GM12878 (cell line): ENCODE data around the gene GAREM1. TPM values are rescaled to one million over a fixed set of nuclear protein-coding genes. Genes with fewer than 3 reads are reported as not detected.

Source experiments
- ATAC-seq: fragments of 200-7000 bp; cut with Tn5 transposase; 3 replicates; pipeline ENCODE4 v1.9.1; 2020; ENCODE audit warnings: mild to moderate bottlenecking, moderate library complexity
- BruUV-seq: library from RNA; stranded (reverse); fragments of 400-500 nt; replicated peaks from 2 replicates; lab custom pipeline; 2021; lab: Mats Ljungman, UMichigan
- CTCF ChIA-PET: fragments of 300-600 bp; sonication (Branson Sonifier 250); formaldehyde crosslinking; extraction: SDS; loops from one replicate; lab custom pipeline; 2021; ENCODE audit warnings: inconsistent platforms; lab: Yijun Ruan, JAX
- POLR2A ChIA-PET: fragments of 350-600 bp; formaldehyde crosslinking; extraction: SDS; loops from one replicate; lab custom pipeline; 2021; ENCODE audit warnings: inconsistent platforms; lab: Charles Lee
- RAD21 ChIA-PET: fragments of 300-600 bp; sonication (Branson Sonifier 250); formaldehyde crosslinking; loops from one replicate; lab custom pipeline; 2023; ENCODE audit warnings: antibody characterized with exemption; ENCODE audit not compliant: unreplicated experiment; lab: Charles Lee
- SMC1A ChIA-PET: fragments of 300-600 bp; sonication (Branson Sonifier 250); formaldehyde crosslinking; loops from one replicate; lab custom pipeline; 2023; ENCODE audit not compliant: unreplicated experiment, uncharacterized antibody; lab: Charles Lee
- DNase-seq: peaks from one replicate; pipeline ENCODE4 v3.0.0-alpha.2; 2011; ENCODE audit warnings: low read depth, low spot score
- FAIRE-seq: peaks from 3 replicates; lab custom pipeline; 2011; peaks lifted over from hg19 to GRCh38; lab: Jason Lieb, UNC
- H2AFZ ChIP-seq: 2 replicates; pipeline ENCODE4 v1.6.0; 2011; ENCODE audit warnings: low read depth, low read length, control low read depth; ENCODE audit not compliant: control insufficient read depth
- H3K27ac ChIP-seq: 2 replicates; pipeline ENCODE4 v1.5.1; 2011; ENCODE audit warnings: control low read depth; ENCODE audit not compliant: control insufficient read depth, insufficient read depth
- H3K27me3 ChIP-seq, 2 experiments: replicated peaks in 1 of 2; 2 replicates each; pipeline versions ENCODE4 v1.6.0 to v1.6.1; 2011; ENCODE audit warnings: low read length in 1 of 2; ENCODE audit not compliant: control insufficient read depth in 2 of 2, insufficient read depth in 2 of 2
- H3K36me3 ChIP-seq, 2 experiments: 2 replicates each; pipeline ENCODE4 v1.5.1; 2011; ENCODE audit warnings: low read length in 1 of 2; ENCODE audit not compliant: control insufficient read depth in 2 of 2, insufficient read depth in 2 of 2
- H3K4me1 ChIP-seq: 2 replicates; pipeline ENCODE4 v1.6.1; 2011; ENCODE audit warnings: mild to moderate bottlenecking, low read length, moderate library complexity, mixed read lengths; ENCODE audit not compliant: control insufficient read depth, insufficient read depth
- H3K4me2 ChIP-seq: 2 replicates; pipeline ENCODE4 v1.6.0; 2011; ENCODE audit warnings: control low read depth; ENCODE audit not compliant: control insufficient read depth, insufficient read depth
- H3K4me3 ChIP-seq: fragments of 200-600 bp; sonication (generic); 2 replicates; pipeline ENCODE4 v1.5.1; 2016
- H3K79me2 ChIP-seq: 2 replicates; pipeline ENCODE4 v1.6.0; 2011; ENCODE audit warnings: low read length; ENCODE audit not compliant: control insufficient read depth, insufficient read depth
- H3K9ac ChIP-seq: 2 replicates; pipeline ENCODE4 v1.8.0; 2011; ENCODE audit warnings: low read length, control low read depth, mixed read lengths; ENCODE audit not compliant: control insufficient read depth, insufficient read depth
- H3K9me3 ChIP-seq: replicated peaks from 3 replicates; pipeline ENCODE4 v1.5.1; 2011; ENCODE audit warnings: mild to moderate bottlenecking, low read length; ENCODE audit not compliant: control insufficient read depth, insufficient read depth
- H4K20me1 ChIP-seq: 2 replicates; pipeline ENCODE4 v1.6.0; 2011; ENCODE audit not compliant: control insufficient read depth, insufficient read depth
- ASH2L ChIP-seq: fragments of 300-600, 200-600 bp; sonication (generic); IDR thresholded peaks from 2 replicates; pipeline ENCODE4 v1.6.1; 2017; ENCODE audit warnings: low read depth, mild to moderate bottlenecking, borderline replicate concordance
- BHLHE40 ChIP-seq, 2 experiments: fragments of 450-650 bp in 1 of 2; IDR thresholded peaks; 2 replicates each; pipeline ENCODE4 v1.6.1; 2011 to 2017; ENCODE audit warnings: low read depth in 2 of 2, borderline replicate concordance in 1 of 2, improper control_type of control experiment in 1 of 2, low read length in 1 of 2, mild to moderate bottlenecking in 1 of 2
- CEBPB ChIP-seq, 2 experiments: fragments of 150-350 bp in 1 of 2; IDR thresholded peaks; 2 replicates each; pipeline ENCODE4 v1.6.1; 2012 to 2014; ENCODE audit warnings: low read depth in 2 of 2, low read length in 2 of 2, borderline replicate concordance in 1 of 2, inconsistent platforms in 1 of 2
- EGR1 ChIP-seq, 2 experiments: IDR thresholded peaks; 1 replicate in 1 of 2; 2 replicates in 1 of 2; pipeline ENCODE4 v1.6.1; 2011 to 2012; ENCODE audit warnings: low read depth in 2 of 2, low read length in 2 of 2, borderline replicate concordance in 1 of 2, mild to moderate bottlenecking in 1 of 2, moderate library complexity in 1 of 2
- HDAC6 ChIP-seq: fragments of 200-600 bp; sonication (generic); IDR thresholded peaks from one replicate; pipeline ENCODE4 v1.8.0; 2017; ENCODE audit warnings: antibody characterized with exemption; ENCODE audit not compliant: unreplicated experiment
- MTA2 ChIP-seq: fragments of 450-650 bp; IDR thresholded peaks from 2 replicates; pipeline ENCODE4 v1.6.1; 2016; ENCODE audit warnings: low read depth, mild to moderate bottlenecking, moderate library complexity
- NBN ChIP-seq: fragments of 450-650 bp; IDR thresholded peaks from 2 replicates; pipeline ENCODE4 v1.6.1; 2016
- SMARCA5 ChIP-seq: fragments of 450-650 bp; IDR thresholded peaks from 2 replicates; pipeline ENCODE4 v1.6.1; 2017; ENCODE audit warnings: mild to moderate bottlenecking
- WGBS: methylation state at CpG from one replicate; pipeline ENCODE4 v1.1.6; 2016; ENCODE audit warnings: low lambda C conversion rate; ENCODE audit not compliant: insufficient replicate concordance, insufficient coverage; ENCODE audit errors: missing lambda C conversion rate; 5-methylcytosine and 5-hydroxymethylcytosine counted together
- in situ Hi-C: fragments of 300-500 bp; cut with MboI; formaldehyde crosslinking; loops from 9 replicates; pipeline ENCODE4 v1.14.3; 2018; ENCODE audit warnings: mixed read lengths
- intact Hi-C: fragments of 100-400 bp; cut with micrococcal nuclease; formaldehyde crosslinking; loops from one replicate; pipeline ENCODE4 v1.14.2; 2022; ENCODE audit not compliant: unreplicated experiment
- polyA plus RNA-seq, 11 experiments: library from polyadenylated mRNA; depleted of rRNA in 4 of 11; unstranded in 6 of 11; stranded (reverse) in 5 of 11; fragments of >200 nt; fragmentation: Nextera tagmentation in 4 of 11; fragmentation: Illumina TruSeq in 1 of 11; extraction: Ambion mirVana in 4 of 11; extraction: Trizol in 1 of 11; gene quantifications; 1 replicate in 1 of 11; 2 replicates in 10 of 11; pipeline versions ENCODE4 v1.2.1 to v1.2.3, GENCODE V29; 2011 to 2016; ENCODE audit warnings: inconsistent platforms in 2 of 11, missing spikeins in 2 of 11, low read depth in 1 of 11
- total RNA-seq, 4 experiments: library from RNA; depleted of rRNA in 3 of 4; stranded (reverse); fragments of >200 nt in 3 of 4; fragmentation: Illumina TruSeq in 1 of 4; extraction: Trizol in 1 of 4; gene quantifications; 2 replicates each; pipeline versions ENCODE4 v1.2.1 to v1.2.3, GENCODE V29; 2013 to 2021
- TF ChIP-seq, protein P1 (sequence below): fragments of 450-650 bp; IDR thresholded peaks from 2 replicates; pipeline ENCODE4 v1.6.1; 2017; ENCODE audit warnings: antibody characterized with exemption, mild to moderate bottlenecking, moderate library complexity
- TF ChIP-seq, protein P2 (sequence below): fragments of 450-650 bp; IDR thresholded peaks from 2 replicates; pipeline ENCODE4 v1.6.1; 2016; ENCODE audit warnings: mild to moderate bottlenecking, moderate library complexity, borderline replicate concordance
- TF ChIP-seq, protein P3 (sequence below): fragments of 450-650 bp; IDR thresholded peaks from 2 replicates; pipeline ENCODE4 v1.6.1; 2016; ENCODE audit warnings: mild to moderate bottlenecking

The GAREM1 gene
- total and polyA plus RNA-seq, 10 of the 15 experiments (the other 5 are each of a cell fraction or from before 2014, with no cell fraction given): 0.05 to 0.29 (median 0.05) TPM; not detected in 7

DNA sequence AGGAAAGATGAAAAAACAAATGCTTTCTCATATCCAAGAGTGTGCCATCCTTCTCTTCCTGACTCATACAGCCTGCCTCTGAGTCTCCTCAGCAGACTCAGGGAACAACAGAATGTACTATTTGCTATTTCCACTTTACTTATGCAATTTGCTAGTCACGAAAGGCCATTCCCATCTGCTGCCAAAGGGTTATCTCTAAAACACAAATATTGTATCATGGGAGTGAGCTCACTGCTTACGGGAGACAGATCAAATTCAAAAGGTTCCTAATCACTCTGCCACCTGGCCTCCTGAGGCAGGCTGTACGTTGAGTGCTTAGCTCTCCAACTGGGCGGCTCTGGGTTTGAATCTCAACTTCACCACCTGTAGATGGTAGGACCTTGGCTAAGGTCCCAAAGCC lies 92.0 kb downstream of the GAREM1 start:
- Histone ChIP-seq H3K27me3 (no peaks in the 10 kb centered on the region), H3K4me2 (no peak overlapping the region), H3K9ac (no peak overlapping the region), H2AFZ (no peak overlapping the region), H3K79me2 (no peaks in the 10 kb centered on the region), H3K4me3 (no peak overlapping the region), H3K27ac (no peak overlapping the region), H3K9me3 (no peaks in the 10 kb centered on the region), H3K36me3 (no peaks in the 10 kb centered on the region), H4K20me1 (no peaks in the 10 kb centered on the region), H3K4me1 (no peaks in the 10 kb centered on the region)
- POLR2A ChIA-PET: no interaction called here
- ATAC-seq (no peak), DNase-seq (no peak), FAIRE-seq (no peak)
- WGBS: 44% methylated on average over 4 of the region's 4 CpGs
- CTCF ChIA-PET: no interaction called here
- in situ Hi-C loops: no loop called here
- SMC1A ChIA-PET: no interaction called here
- RAD21 ChIA-PET: no interaction called here
- BruUV-seq: no TSS peak
- intact Hi-C loops: no loop called here
- TF ChIP-seq, protein P1, sequence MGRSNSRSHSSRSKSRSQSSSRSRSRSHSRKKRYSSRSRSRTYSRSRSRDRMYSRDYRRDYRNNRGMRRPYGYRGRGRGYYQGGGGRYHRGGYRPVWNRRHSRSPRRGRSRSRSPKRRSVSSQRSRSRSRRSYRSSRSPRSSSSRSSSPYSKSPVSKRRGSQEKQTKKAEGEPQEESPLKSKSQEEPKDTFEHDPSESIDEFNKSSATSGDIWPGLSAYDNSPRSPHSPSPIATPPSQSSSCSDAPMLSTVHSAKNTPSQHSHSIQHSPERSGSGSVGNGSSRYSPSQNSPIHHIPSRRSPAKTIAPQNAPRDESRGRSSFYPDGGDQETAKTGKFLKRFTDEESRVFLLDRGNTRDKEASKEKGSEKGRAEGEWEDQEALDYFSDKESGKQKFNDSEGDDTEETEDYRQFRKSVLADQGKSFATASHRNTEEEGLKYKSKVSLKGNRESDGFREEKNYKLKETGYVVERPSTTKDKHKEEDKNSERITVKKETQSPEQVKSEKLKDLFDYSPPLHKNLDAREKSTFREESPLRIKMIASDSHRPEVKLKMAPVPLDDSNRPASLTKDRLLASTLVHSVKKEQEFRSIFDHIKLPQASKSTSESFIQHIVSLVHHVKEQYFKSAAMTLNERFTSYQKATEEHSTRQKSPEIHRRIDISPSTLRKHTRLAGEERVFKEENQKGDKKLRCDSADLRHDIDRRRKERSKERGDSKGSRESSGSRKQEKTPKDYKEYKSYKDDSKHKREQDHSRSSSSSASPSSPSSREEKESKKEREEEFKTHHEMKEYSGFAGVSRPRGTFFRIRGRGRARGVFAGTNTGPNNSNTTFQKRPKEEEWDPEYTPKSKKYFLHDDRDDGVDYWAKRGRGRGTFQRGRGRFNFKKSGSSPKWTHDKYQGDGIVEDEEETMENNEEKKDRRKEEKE: no peak
- TF ChIP-seq MTA2 (no peak), SMARCA5 (no peak), BHLHE40 (IDR thresholded peaks at IDR 0.05; ENCODE audit: borderline replicate concordance in 1 of 2, low read depth in 2 of 2, low read length in 1 of 2) (no peak), CEBPB (IDR thresholded peaks at IDR 0.05; ENCODE audit: borderline replicate concordance in 1 of 2, low read depth in 2 of 2, low read length in 2 of 2) (no peak), NBN (no peak), ASH2L (no peak), HDAC6 (no peak), EGR1 (IDR thresholded peaks at IDR 0.05; ENCODE audit: borderline replicate concordance in 1 of 2, low read depth in 2 of 2, low read length in 2 of 2) (no peak)
- TF ChIP-seq, protein P2, sequence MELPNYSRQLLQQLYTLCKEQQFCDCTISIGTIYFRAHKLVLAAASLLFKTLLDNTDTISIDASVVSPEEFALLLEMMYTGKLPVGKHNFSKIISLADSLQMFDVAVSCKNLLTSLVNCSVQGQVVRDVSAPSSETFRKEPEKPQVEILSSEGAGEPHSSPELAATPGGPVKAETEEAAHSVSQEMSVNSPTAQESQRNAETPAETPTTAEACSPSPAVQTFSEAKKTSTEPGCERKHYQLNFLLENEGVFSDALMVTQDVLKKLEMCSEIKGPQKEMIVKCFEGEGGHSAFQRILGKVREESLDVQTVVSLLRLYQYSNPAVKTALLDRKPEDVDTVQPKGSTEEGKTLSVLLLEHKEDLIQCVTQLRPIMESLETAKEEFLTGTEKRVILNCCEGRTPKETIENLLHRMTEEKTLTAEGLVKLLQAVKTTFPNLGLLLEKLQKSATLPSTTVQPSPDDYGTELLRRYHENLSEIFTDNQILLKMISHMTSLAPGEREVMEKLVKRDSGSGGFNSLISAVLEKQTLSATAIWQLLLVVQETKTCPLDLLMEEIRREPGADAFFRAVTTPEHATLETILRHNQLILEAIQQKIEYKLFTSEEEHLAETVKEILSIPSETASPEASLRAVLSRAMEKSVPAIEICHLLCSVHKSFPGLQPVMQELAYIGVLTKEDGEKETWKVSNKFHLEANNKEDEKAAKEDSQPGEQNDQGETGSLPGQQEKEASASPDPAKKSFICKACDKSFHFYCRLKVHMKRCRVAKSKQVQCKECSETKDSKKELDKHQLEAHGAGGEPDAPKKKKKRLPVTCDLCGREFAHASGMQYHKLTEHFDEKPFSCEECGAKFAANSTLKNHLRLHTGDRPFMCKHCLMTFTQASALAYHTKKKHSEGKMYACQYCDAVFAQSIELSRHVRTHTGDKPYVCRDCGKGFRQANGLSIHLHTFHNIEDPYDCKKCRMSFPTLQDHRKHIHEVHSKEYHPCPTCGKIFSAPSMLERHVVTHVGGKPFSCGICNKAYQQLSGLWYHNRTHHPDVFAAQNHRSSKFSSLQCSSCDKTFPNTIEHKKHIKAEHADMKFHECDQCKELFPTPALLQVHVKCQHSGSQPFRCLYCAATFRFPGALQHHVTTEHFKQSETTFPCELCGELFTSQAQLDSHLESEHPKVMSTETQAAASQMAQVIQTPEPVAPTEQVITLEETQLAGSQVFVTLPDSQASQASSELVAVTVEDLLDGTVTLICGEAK: no peak
- TF ChIP-seq, protein P3, sequence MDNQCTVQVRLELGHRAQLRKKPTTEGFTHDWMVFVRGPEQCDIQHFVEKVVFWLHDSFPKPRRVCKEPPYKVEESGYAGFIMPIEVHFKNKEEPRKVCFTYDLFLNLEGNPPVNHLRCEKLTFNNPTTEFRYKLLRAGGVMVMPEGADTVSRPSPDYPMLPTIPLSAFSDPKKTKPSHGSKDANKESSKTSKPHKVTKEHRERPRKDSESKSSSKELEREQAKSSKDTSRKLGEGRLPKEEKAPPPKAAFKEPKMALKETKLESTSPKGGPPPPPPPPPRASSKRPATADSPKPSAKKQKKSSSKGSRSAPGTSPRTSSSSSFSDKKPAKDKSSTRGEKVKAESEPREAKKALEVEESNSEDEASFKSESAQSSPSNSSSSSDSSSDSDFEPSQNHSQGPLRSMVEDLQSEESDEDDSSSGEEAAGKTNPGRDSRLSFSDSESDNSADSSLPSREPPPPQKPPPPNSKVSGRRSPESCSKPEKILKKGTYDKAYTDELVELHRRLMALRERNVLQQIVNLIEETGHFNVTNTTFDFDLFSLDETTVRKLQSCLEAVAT: no peak
